Measurements from ENCODE around the gene PPP1R3C. TPM values are rescaled to one million over a fixed set of nuclear protein-coding genes. Genes with fewer than 3 reads are reported as not detected.

PPP1R3C gene
- 61.7 and 62.9 TPM in 2 replicates for total RNA-seq (2012; rRNA removed)
- 10.8 and 17.4 TPM in 2 replicates for polyA plus RNA-seq (2012; rRNA removed)
- polyA plus RNA-seq (2012; cell fraction: cytosol; rRNA removed), result 4.8 and 6.4 TPM in 2 replicates
- 1.6 and 12.4 TPM in 2 replicates for polyA plus RNA-seq (2012; cell fraction: nucleus; rRNA removed; ENCODE audit: low replicate concordance)
- percentile 97 among the genes with signal in this experiment for Bru-seq, nascent RNA
- BruChase-seq, experiment 1, labeled RNA remaining after a 6-hour chase, result percentile 76 among the genes with signal in this experiment
- percentile 97 among the genes with signal in this experiment for BruChase-seq, experiment 2, labeled RNA remaining after a 2-hour chase
- long read RNA-seq, transcript PPP1R3C-201 (2 exons, 2,524 nt), result major isoform, 120 of 138 reads
- long read RNA-seq, partial matches to known transcripts, result 17 of 138 reads
- long read RNA-seq, other reads (novel, unspliced or antisense), result 1 of 138 reads

DNA sequence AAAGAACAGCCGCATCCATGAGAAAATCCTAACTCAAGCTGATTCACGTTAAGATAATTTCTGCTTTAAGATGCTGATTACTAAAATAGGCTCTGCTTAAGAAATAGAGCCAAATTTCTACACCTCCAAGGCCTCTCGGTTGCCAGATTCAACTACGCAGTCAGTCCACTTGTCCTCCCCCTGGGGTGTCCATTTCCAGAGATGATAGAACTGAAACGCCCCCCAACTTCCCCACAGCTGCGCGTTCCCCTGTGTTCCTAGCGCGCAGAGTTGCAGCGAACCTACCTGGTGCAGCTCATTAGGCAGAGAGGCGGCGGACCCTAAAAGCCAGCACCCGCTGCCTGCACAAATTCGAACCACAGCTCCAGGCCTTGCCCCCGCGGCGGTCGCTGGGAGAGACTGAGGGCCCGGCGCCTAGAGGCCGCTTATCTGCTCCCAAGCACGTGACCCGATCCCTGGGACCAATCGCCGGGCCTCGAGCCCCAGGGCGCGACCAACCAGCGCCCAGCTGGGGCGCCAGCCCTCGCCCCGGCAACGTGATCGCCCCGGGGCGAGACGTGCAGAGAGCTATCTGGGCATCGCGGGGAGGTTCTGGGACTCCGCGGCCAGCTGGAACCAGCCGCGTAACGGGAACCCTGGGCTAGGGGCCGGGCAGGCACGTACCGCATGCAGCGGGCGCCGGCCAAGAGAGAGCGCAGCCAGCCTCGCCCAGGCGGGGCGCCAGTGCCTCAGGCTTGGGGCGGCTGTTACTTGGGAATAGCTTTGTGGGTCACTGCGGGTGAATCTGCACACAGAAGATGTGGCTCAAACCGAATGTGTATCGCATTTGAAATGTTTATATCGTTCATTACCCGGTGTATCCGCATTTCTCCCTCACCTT is at the start of gene PPP1R3C:
PPP1R3C (minus strand) TSS at position 401 of the 880 bp plus-strand sequence; CDS start at position 299, 102 bp downstream.
- dilution Hi-C loops (cut with HindIII; ENCODE audit: low sequenced_read_pairs, unreplicated experiment), result no loop called here
- H3K4ac ChIP-seq (ENCODE audit: low read depth, low read length), result peak within 1 kb of the TSS; percentile 84
- ChIA-PET POLR2A (ENCODE audit: unreplicated experiment) (interaction anchor here (0.6 to 1.3 kb wide), 8 partner anchors 28 to 334 kb away, joined by 3 to 7 read pairs (median 3); no protein-coding TSS in a partner anchor), CTCF (interaction anchor here (0.6 to 5.2 kb wide), 15 partner anchors 11 to 334 kb away, joined by 3 to 30 read pairs (median 4); no protein-coding TSS in a partner anchor)
- H3K4me1 ChIP-seq (ENCODE audit: control insufficient read depth, insufficient read depth, low read length), result peaks cover 6% of the 10 kb centered on the region
- peak within 1 kb of the TSS; percentile 37; the same call in 1 of the 2 replicates for H2AK5ac ChIP-seq (ENCODE audit: low read depth, low read length)
- peak within 1 kb of the TSS; percentile 95 for H4K91ac ChIP-seq (ENCODE audit: insufficient read depth, low read depth, low read length)
- H3K27me3 ChIP-seq (ENCODE audit: control insufficient read depth, insufficient read depth, low read length), result no peaks in the 10 kb centered on the region
- H2BK5ac ChIP-seq (ENCODE audit: low read depth, low read length, poor library complexity, severe bottlenecking), result peak within 1 kb of the TSS; percentile 66
- H2BK20ac ChIP-seq (ENCODE audit: low read depth, low read length), result peak within 1 kb of the TSS; percentile 21
- H2AFZ ChIP-seq (replicated peaks; ENCODE audit: low read length, poor library complexity), result peak within 1 kb of the TSS; percentile 94
- H3K23ac ChIP-seq (ENCODE audit: low read depth, low read length), result peak within 1 kb of the TSS; percentile 64
- peak within 1 kb of the TSS; percentile 77 for H3K4me3 ChIP-seq (ENCODE audit: insufficient read depth, low read depth, low read length)
- intact Hi-C loops (cut with micrococcal nuclease), result loop anchor here (1.0 to 10.0 kb wide), 7 partner anchors 42 to 748 kb away; partner anchors contain the start of genes HECTD2 and TNKS2
- peak within 1 kb of the TSS; percentile 75 for H2BK120ac ChIP-seq (ENCODE audit: low read depth, low read length)
- H4K20me1 ChIP-seq (ENCODE audit: insufficient read depth, low read length), result peaks cover 25% of the 10 kb centered on the region
- peak within 1 kb of the TSS; percentile 85 for H3K14ac ChIP-seq (replicated peaks; ENCODE audit: low read depth, low read length)
- peak; percentile 94 for ATAC-seq (ENCODE audit: low read depth)
- peaks cover 26 to 39% of the 10 kb centered on the region in 2 experiments for H3K79me1 ChIP-seq (ENCODE audit: low read depth in 1 of 2, low read length in 2 of 2)
- no peaks in the 10 kb centered on the region; the same call in 1 of the 2 replicates for H3K9me3 ChIP-seq (ENCODE audit: control insufficient read depth, insufficient read depth, low read length)
- peak within 1 kb of the TSS; percentile 86 for H3K9ac ChIP-seq (ENCODE audit: low read depth, low read length)
- DNase-seq, result peak; percentile 92
- in situ Hi-C loops (cut with MboI; ENCODE audit: low sequenced_read_pairs), result loop anchor here (10.0 kb wide), 1 partner anchor 338 kb away; no protein-coding TSS in a partner anchor
- BruUV-seq (replicated peaks), result no TSS peak
- H2AK9ac ChIP-seq (replicated peaks; ENCODE audit: low read depth, low read length, poor library complexity), result peak within 1 kb of the TSS; percentile 70
- H4K8ac ChIP-seq (ENCODE audit: low read depth in 2 of 2, low read length in 2 of 2), result peak within 1 kb of the TSS; percentile 88 to 95
- peak within 1 kb of the TSS; percentile 82 for H3K4me2 ChIP-seq (ENCODE audit: low read depth, low read length)
- peak within 1 kb of the TSS; percentile 64 for H3K56ac ChIP-seq (ENCODE audit: extremely low read depth, insufficient read depth, low read length)
- H2BK15ac ChIP-seq (ENCODE audit: low read depth, low read length), result peak within 1 kb of the TSS; percentile 90
- WGBS, 2 experiments (ENCODE audit: extremely low coverage in 2 of 2, insufficient read length in 1 of 2), result 0% methylated on average over 14 of the region's 61 CpGs; no CpG with 5 or more reads in 1 of the 2 experiments
- peaks cover 21% of the 10 kb centered on the region for H3K36me3 ChIP-seq (ENCODE audit: control insufficient read depth, insufficient read depth, low read length)
- H3K27ac ChIP-seq (ENCODE audit: insufficient read depth, low read length), result peak within 1 kb of the TSS; percentile 67
- H4K5ac ChIP-seq (ENCODE audit: low read depth, low read length), result peak within 1 kb of the TSS; percentile 46
- H3K18ac ChIP-seq (ENCODE audit: low read depth, low read length), result peak within 1 kb of the TSS; percentile 91
- peaks cover 3% of the 10 kb centered on the region for H3K9me1 ChIP-seq (ENCODE audit: insufficient read depth, low read length)
- TF ChIP-seq, protein P1, sequence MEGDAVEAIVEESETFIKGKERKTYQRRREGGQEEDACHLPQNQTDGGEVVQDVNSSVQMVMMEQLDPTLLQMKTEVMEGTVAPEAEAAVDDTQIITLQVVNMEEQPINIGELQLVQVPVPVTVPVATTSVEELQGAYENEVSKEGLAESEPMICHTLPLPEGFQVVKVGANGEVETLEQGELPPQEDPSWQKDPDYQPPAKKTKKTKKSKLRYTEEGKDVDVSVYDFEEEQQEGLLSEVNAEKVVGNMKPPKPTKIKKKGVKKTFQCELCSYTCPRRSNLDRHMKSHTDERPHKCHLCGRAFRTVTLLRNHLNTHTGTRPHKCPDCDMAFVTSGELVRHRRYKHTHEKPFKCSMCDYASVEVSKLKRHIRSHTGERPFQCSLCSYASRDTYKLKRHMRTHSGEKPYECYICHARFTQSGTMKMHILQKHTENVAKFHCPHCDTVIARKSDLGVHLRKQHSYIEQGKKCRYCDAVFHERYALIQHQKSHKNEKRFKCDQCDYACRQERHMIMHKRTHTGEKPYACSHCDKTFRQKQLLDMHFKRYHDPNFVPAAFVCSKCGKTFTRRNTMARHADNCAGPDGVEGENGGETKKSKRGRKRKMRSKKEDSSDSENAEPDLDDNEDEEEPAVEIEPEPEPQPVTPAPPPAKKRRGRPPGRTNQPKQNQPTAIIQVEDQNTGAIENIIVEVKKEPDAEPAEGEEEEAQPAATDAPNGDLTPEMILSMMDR (conservative IDR thresholded peaks at IDR 0.05; ENCODE audit: low read depth, low read length), result peak; percentile 43
- TF ChIP-seq MAZ (IDR thresholded peaks at IDR 0.05; ENCODE audit: borderline replicate concordance, low read depth, low read length) (peak; percentile 46; the same call in 1 of the 2 replicates), BHLHE40 (IDR thresholded peaks at IDR 0.05; ENCODE audit: low read depth, low read length) (peak; percentile 89), NFE2L2 (IDR thresholded peaks at IDR 0.05; ENCODE audit: low read depth, low read length) (no peak), POLR2A (IDR thresholded peaks at IDR 0.05; ENCODE audit: low read depth, low read length) (peak; percentile 98), FOS (IDR thresholded peaks at IDR 0.05; ENCODE audit: low read depth, low read length) (peak; percentile 40; the same call in 1 of the 2 replicates), SMC3 (IDR thresholded peaks at IDR 0.05; ENCODE audit: low read depth, low read length) (peak; percentile 40; the same call in 1 of the 2 replicates), CHD1 (IDR thresholded peaks at IDR 0.05; ENCODE audit: low read depth, low read length) (no peak), MAFK (IDR thresholded peaks at IDR 0.05; ENCODE audit: low read depth, low read length) (no peak)
- TF ChIP-seq, protein P2, sequence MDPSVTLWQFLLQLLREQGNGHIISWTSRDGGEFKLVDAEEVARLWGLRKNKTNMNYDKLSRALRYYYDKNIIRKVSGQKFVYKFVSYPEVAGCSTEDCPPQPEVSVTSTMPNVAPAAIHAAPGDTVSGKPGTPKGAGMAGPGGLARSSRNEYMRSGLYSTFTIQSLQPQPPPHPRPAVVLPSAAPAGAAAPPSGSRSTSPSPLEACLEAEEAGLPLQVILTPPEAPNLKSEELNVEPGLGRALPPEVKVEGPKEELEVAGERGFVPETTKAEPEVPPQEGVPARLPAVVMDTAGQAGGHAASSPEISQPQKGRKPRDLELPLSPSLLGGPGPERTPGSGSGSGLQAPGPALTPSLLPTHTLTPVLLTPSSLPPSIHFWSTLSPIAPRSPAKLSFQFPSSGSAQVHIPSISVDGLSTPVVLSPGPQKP (IDR thresholded peaks at IDR 0.05; ENCODE audit: borderline replicate concordance, low read depth, low read length), result no peak
